Measurements from ENCODE around the gene KCNAB1. TPM values are rescaled to one million over a fixed set of nuclear protein-coding genes. Genes with fewer than 3 reads are reported as not detected.

The KCNAB1 gene
- total RNA-seq, 4 donors from 2014 or later, result 0.20 to 3.0 (median 1.6) TPM

DNA sequence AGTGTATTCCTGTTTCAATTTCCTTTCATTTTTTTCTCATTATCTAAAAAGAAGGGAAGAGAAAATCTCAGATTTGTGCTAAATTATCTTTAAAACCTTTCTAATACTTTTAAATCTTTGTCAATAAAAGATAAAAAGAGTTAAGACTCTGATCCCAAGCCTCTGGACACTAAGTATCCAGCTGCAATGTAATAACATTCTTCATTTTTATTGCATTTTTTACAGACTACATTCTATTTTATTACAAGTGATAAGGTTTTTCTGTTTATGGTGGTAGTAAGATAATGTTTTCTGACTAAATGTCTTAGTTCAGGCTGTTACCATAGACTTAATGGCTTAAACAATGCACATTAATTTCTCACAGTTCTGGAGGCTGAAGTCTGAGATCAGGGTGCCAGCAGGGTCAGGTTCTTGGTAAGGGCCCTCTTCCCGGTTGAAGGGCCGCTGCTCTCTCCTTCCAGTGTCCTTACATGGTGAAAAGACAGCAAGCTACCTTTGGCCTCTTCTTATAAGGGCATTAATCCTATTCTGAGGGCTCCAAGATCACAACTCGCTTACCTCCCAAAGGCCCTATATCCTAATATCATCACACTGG lies 19.7 kb downstream of the KCNAB1 start:
- Histone ChIP-seq H3K27me3 (no peaks in the 10 kb centered on the region), H3K27ac (no peak overlapping the region), H3K9me3 (no peaks in the 10 kb centered on the region), H3K4me3 (no peak overlapping the region), H3K36me3 (no peaks in the 10 kb centered on the region), H3K4me1 (no peaks in the 10 kb centered on the region)
- in situ Hi-C loops (cut with MboI; ENCODE audit: low pct_ligation_motif_present in 1 of 4, low pct_unique_long_range_greater_than_20kb in 1 of 4, low sequenced_read_pairs in 3 of 4), result loop anchor here in 1 of 4 donors (25.0 kb wide), 1 partner anchor 522 kb away; the partner anchor contains the start of gene TIPARP
- 64 to 88% methylated on average over 1 to 3 of the region's 3 CpGs for WGBS, 2 donors (ENCODE audit: low coverage in 1 of 2)
- no peak for TF ChIP-seq EP300 (IDR thresholded peaks at IDR 0.05; ENCODE audit: low read depth)
- intact Hi-C loops (cut with DNase I; ENCODE audit: low total_unique reads), result no loop called here
- DNase-seq, result no peak

DNA sequence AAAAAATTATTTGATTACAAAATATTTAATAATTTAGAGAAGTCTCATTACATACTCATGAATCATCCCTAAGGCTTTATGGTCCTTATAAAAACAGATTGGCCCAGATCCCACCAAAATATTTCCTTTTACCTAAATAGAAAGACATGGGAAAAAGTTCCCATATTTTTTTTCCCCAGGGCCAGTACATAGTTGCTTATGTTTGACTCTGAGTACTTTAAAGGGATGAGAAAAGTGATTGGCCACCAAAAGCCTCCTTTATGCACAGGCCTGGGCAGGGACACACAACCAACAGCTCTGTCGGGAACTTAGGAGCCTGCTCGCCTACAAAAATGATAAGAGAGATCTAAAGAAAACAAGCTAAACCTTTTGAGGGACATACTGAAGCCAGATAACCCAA lies 22.3 kb downstream of the KCNAB1 start:
- intact Hi-C loops (cut with DNase I; ENCODE audit: low total_unique reads), result no loop called here
- 79 to 100% methylated on average over 2 of the region's 2 CpGs for WGBS, 2 donors (ENCODE audit: low coverage in 1 of 2)
- TF ChIP-seq POLR2AphosphoS5 (IDR thresholded peaks at IDR 0.05) (no peak), EP300 (IDR thresholded peaks at IDR 0.05; ENCODE audit: low read depth) (no peak)
- TF ChIP-seq, protein P1, sequence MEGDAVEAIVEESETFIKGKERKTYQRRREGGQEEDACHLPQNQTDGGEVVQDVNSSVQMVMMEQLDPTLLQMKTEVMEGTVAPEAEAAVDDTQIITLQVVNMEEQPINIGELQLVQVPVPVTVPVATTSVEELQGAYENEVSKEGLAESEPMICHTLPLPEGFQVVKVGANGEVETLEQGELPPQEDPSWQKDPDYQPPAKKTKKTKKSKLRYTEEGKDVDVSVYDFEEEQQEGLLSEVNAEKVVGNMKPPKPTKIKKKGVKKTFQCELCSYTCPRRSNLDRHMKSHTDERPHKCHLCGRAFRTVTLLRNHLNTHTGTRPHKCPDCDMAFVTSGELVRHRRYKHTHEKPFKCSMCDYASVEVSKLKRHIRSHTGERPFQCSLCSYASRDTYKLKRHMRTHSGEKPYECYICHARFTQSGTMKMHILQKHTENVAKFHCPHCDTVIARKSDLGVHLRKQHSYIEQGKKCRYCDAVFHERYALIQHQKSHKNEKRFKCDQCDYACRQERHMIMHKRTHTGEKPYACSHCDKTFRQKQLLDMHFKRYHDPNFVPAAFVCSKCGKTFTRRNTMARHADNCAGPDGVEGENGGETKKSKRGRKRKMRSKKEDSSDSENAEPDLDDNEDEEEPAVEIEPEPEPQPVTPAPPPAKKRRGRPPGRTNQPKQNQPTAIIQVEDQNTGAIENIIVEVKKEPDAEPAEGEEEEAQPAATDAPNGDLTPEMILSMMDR (IDR thresholded peaks at IDR 0.05), result no peak
- no peak overlapping the region for H3K4me3 ChIP-seq
- no peaks in the 10 kb centered on the region for H3K9me3 ChIP-seq
- in situ Hi-C loops (cut with MboI; ENCODE audit: low pct_ligation_motif_present in 1 of 4, low pct_unique_long_range_greater_than_20kb in 1 of 4, low sequenced_read_pairs in 3 of 4), result loop anchor here in 1 of 4 donors (25.0 kb wide), 1 partner anchor 520 kb away; the partner anchor contains the start of gene TIPARP
- H3K4me1 ChIP-seq, result peaks cover 0 to 4% (median 0%) of the 10 kb centered on the region in 4 donors
- H3K36me3 ChIP-seq, result no peaks in the 10 kb centered on the region
- no peak for DNase-seq
- H3K27ac ChIP-seq, result no peak overlapping the region
- no peaks in the 10 kb centered on the region for H3K27me3 ChIP-seq

DNA sequence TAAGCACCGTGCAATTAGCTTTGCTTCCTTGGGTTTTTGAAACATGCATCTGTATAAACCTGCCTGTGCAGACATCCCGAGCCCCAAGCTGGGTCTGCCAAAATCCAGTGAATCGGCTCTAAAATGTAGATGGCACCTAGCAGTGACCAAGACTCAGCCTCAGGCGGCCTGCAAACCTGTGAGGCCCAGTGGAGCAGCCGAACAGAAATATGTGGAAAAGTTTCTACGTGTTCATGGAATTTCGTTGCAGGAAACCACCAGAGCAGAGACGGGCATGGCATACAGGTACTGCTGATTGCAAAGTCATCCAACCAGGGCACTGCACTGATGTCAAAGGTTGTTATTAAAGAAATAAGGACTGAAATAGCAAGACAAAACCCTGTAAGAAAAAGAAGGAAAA lies 22.8 kb downstream of the KCNAB1 start:
- H3K27me3 ChIP-seq, result no peaks in the 10 kb centered on the region
- H3K27ac ChIP-seq, result no peak overlapping the region
- 87 to 93% methylated on average over 8 of the region's 8 CpGs for WGBS, 2 donors (ENCODE audit: low coverage in 1 of 2)
- peaks cover 0 to 4% (median 0%) of the 10 kb centered on the region in 4 donors for H3K4me1 ChIP-seq
- H3K4me3 ChIP-seq, result no peak overlapping the region
- TF ChIP-seq EP300 (IDR thresholded peaks at IDR 0.05; ENCODE audit: low read depth) (no peak), POLR2AphosphoS5 (IDR thresholded peaks at IDR 0.05) (no peak), POLR2A (IDR thresholded peaks at IDR 0.05) (no peak)
- TF ChIP-seq, protein P1 (IDR thresholded peaks at IDR 0.05), result no peak
- H3K36me3 ChIP-seq, result no peaks in the 10 kb centered on the region
- H3K9me3 ChIP-seq, result no peaks in the 10 kb centered on the region
- in situ Hi-C loops (cut with MboI; ENCODE audit: low pct_ligation_motif_present in 1 of 4, low pct_unique_long_range_greater_than_20kb in 1 of 4, low sequenced_read_pairs in 3 of 4) (loop anchor here in 1 of 4 donors (25.0 kb wide), 1 partner anchor 519 kb away; the partner anchor contains the start of gene TIPARP), intact Hi-C loops (cut with DNase I; ENCODE audit: low total_unique reads) (no loop called here)
- no peak for DNase-seq

DNA sequence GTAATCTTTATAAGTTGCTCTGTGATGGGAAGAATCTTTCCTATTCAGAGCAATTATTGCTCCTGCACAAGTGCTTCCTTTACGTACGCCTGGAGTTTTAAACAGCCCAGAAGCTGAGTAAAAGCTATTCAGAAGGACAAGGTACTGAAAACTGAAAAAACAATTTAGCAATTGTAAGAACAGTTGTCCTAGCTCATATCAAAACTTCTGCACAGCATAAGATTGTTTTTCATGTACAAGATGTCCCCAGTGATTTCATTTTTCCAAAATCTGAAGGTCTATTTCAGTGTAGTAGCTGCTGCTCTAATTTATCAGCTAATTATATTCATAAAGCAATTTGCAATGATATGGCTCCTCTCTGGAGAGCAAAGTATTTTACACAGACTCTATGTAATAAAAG lies 23.7 kb downstream of the KCNAB1 start:
- TF ChIP-seq POLR2A (IDR thresholded peaks at IDR 0.05), result no peak
- TF ChIP-seq, protein P1 (IDR thresholded peaks at IDR 0.05), result no peak
- no peak for TF ChIP-seq POLR2AphosphoS5 (IDR thresholded peaks at IDR 0.05)
- TF ChIP-seq EP300 (IDR thresholded peaks at IDR 0.05; ENCODE audit: low read depth), result no peak
- no peaks in the 10 kb centered on the region for H3K36me3 ChIP-seq
- no peak for DNase-seq
- WGBS, 2 donors (ENCODE audit: low coverage in 1 of 2), result 86% methylated on average over 2 of the region's 2 CpGs; no CpG with 5 or more reads in 1 of the 2 donors
- no peak overlapping the region for H3K27ac ChIP-seq
- no peaks in the 10 kb centered on the region for H3K27me3 ChIP-seq
- in situ Hi-C loops (cut with MboI; ENCODE audit: low pct_ligation_motif_present in 1 of 4, low pct_unique_long_range_greater_than_20kb in 1 of 4, low sequenced_read_pairs in 3 of 4), result loop anchor here in 1 of 4 donors (25.0 kb wide), 1 partner anchor 518 kb away; the partner anchor contains the start of gene TIPARP
- no peaks in the 10 kb centered on the region for H3K9me3 ChIP-seq
- intact Hi-C loops (cut with DNase I; ENCODE audit: low total_unique reads), result no loop called here
- H3K4me3 ChIP-seq, result no peak overlapping the region
- peaks cover 0 to 4% (median 0%) of the 10 kb centered on the region in 4 donors for H3K4me1 ChIP-seq

Data from transverse colon (tissue), 4 donors.